Activated CD4-positive, alpha-beta T cell treated with anti-CD3 and anti-CD28 coated beads for 48 hours (primary cell): ENCODE data around the gene PSD2.

ENCODE experiments used
- DNase-seq: peaks from one replicate; pipeline ENCODE4 v3.0.0-alpha.2; 2020

PSD2 gene

GRCh38 chr5:139814191-139814601 is 18.6 kb downstream of the PSD2 start:
- DNase-seq: no peak

- DNase-seq: no peak
Observed at GRCh38 chr5:139814704-139815280, 19.2 kb downstream of the PSD2 start.

- DNase-seq: no peak
Observed at GRCh38 chr5:139816566-139816965, 21.0 kb downstream of the PSD2 start.

- DNase-seq: no peak
Observed at GRCh38 chr5:139817362-139817761, 21.8 kb downstream of the PSD2 start.

- DNase-seq: no peak
Observed at GRCh38 chr5:139817970-139818369, 22.4 kb downstream of the PSD2 start.

GRCh38 chr5:139820130-139820529 is 24.5 kb downstream of the PSD2 start:
- no peak for DNase-seq

- DNase-seq: no peak
Observed at GRCh38 chr5:139820606-139821005, 25.0 kb downstream of the PSD2 start.

- DNase-seq: no peak
Observed at GRCh38 chr5:139821806-139822552, 26.4 kb downstream of the PSD2 start.

- no peak for DNase-seq
Observed at GRCh38 chr5:139822553-139823425, 27.2 kb downstream of the PSD2 start.

GRCh38 chr5:139823757-139824355 is 28.2 kb downstream of the PSD2 start:
- no peak for DNase-seq

- DNase-seq: no peak
Observed at GRCh38 chr5:139825690-139826089, 30.1 kb downstream of the PSD2 start.

- no peak for DNase-seq
Observed at GRCh38 chr5:139828207-139828895, 32.7 kb downstream of the PSD2 start.

GRCh38 chr5:139829471-139829870 is 33.9 kb downstream of the PSD2 start:
- no peak for DNase-seq

GRCh38 chr5:139831624-139832023 is 36.0 kb downstream of the PSD2 start:
- no peak for DNase-seq

- no peak for DNase-seq
Observed at GRCh38 chr5:139833525-139833924, 37.9 kb downstream of the PSD2 start.

- DNase-seq: no peak
Observed at GRCh38 chr5:139835656-139836055, 40.0 kb downstream of the PSD2 start.

GRCh38 chr5:139836469-139837208 is 41.0 kb downstream of the PSD2 start:
- no peak for DNase-seq

GRCh38 chr5:139837711-139838380 is 42.2 kb downstream of the PSD2 start:
- no peak for DNase-seq

GRCh38 chr5:139838381-139839197 is 43.0 kb downstream of the PSD2 start:
- no peak for DNase-seq

GRCh38 chr5:139839232-139839815 is 43.7 kb downstream of the PSD2 start:
- no peak for DNase-seq
